Fibroblast of lung (primary cell): ENCODE measurements around the gene BMP6. TPM values are rescaled to one million over a fixed set of nuclear protein-coding genes. Genes with fewer than 3 reads are reported as not detected.

Source experiments
- DNase-seq, 2 donors: peaks; one replicate each; pipeline versions ENCODE4 v3.0.0 to v3.0.0-alpha.2; 2010; ENCODE audit warnings: low read depth in 2 of 2
- H2AFZ ChIP-seq: 2 replicates; pipeline ENCODE4 v1.5.1; 2012; ENCODE audit warnings: low read length, control low read depth, inconsistent platforms
- H3K27ac ChIP-seq: 2 replicates; pipeline ENCODE4 v1.5.1; 2011; ENCODE audit warnings: low read length, control low read depth; ENCODE audit not compliant: insufficient read depth
- H3K27me3 ChIP-seq: 2 replicates; pipeline ENCODE4 v1.5.1; 2011; ENCODE audit warnings: mild to moderate bottlenecking, low read length; ENCODE audit not compliant: control insufficient read depth, insufficient read depth
- H3K36me3 ChIP-seq: 2 replicates; pipeline ENCODE4 v1.5.1; 2011; ENCODE audit warnings: low read length; ENCODE audit not compliant: control insufficient read depth, insufficient read depth
- H3K4me1 ChIP-seq: 2 replicates; pipeline ENCODE4 v1.5.1; 2011; ENCODE audit warnings: low read length; ENCODE audit not compliant: control insufficient read depth, insufficient read depth; ENCODE audit errors: extremely low read depth
- H3K4me2 ChIP-seq: 2 replicates; pipeline ENCODE4 v1.5.1; 2011; ENCODE audit warnings: low read length, control low read depth; ENCODE audit not compliant: insufficient read depth; ENCODE audit errors: extremely low read depth
- H3K4me3 ChIP-seq, 4 experiments: fragments of 200-600 bp in 1 of 4; sonication (generic) in 1 of 4; replicated peaks in 1 of 4; 2 replicates each; pipeline ENCODE4 v1.5.1; 2011 to 2016; ENCODE audit warnings: low read length in 4 of 4, low read depth in 3 of 4, mild to moderate bottlenecking in 3 of 4, control low read depth in 2 of 4, inconsistent platforms in 1 of 4, mixed read lengths in 1 of 4; ENCODE audit not compliant: insufficient read depth in 1 of 4; ENCODE audit errors: control extremely low read depth in 1 of 4
- H3K79me2 ChIP-seq: 2 replicates; pipeline ENCODE4 v1.5.1; 2012; ENCODE audit warnings: mild to moderate bottlenecking, low read length, inconsistent platforms; ENCODE audit not compliant: control insufficient read depth, insufficient read depth
- H3K9ac ChIP-seq: 2 replicates; pipeline ENCODE4 v1.5.1; 2011; ENCODE audit warnings: mild to moderate bottlenecking, low read length, control low read depth; ENCODE audit not compliant: insufficient read depth
- H3K9me3 ChIP-seq: 2 replicates; pipeline ENCODE4 v1.5.1; 2012; ENCODE audit warnings: low read depth, low read length; ENCODE audit not compliant: control insufficient read depth, insufficient read depth
- H4K20me1 ChIP-seq: 2 replicates; pipeline ENCODE4 v1.5.1; 2011; ENCODE audit warnings: low read length; ENCODE audit not compliant: control insufficient read depth, insufficient read depth; ENCODE audit errors: extremely low read depth
- EZH2 ChIP-seq: IDR thresholded peaks from 2 replicates; pipeline ENCODE4 v1.5.1; 2012; ENCODE audit warnings: low read length, control low read depth, mild to moderate bottlenecking; ENCODE audit errors: missing control alignments
- polyA plus RNA-seq, 2 donors: library from polyadenylated mRNA; depleted of rRNA in 1 of 2; stranded (reverse) in 1 of 2; unstranded in 1 of 2; fragments of >200 nt; gene quantifications; 2 replicates each; pipeline ENCODE4 v1.2.1, GENCODE V29; 2011 to 2012; ENCODE audit warnings: missing spikeins in 1 of 2
- total RNA-seq: library from RNA; depleted of rRNA; stranded (reverse); fragments of >200 nt; gene quantifications from 2 replicates; pipeline ENCODE4 v1.2.1, GENCODE V29; 2014
- TF ChIP-seq, protein P1 (sequence below), 2 donors: IDR thresholded peaks in 1 of 2; conservative IDR thresholded peaks in 1 of 2; 1 replicate in 1 of 2; 2 replicates in 1 of 2; pipeline ENCODE4 v1.5.1; 2011 to 2012; ENCODE audit warnings: low read length in 2 of 2, control low read depth in 1 of 2, inconsistent platforms in 1 of 2, low read depth in 1 of 2, mild to moderate bottlenecking in 1 of 2

BMP6 gene
- total and polyA plus RNA-seq, 2 donors (not counting 1 experiment from before 2014, with no cell fraction given): under 0.01 to 0.20 TPM

- H3K4me3 ChIP-seq: no peak overlapping the region
- H3K4me1 ChIP-seq: no peaks in the 10 kb centered on the region
- no peaks in the 10 kb centered on the region for H4K20me1 ChIP-seq
- no peaks in the 10 kb centered on the region for H3K9me3 ChIP-seq
- H3K9ac ChIP-seq: no peak overlapping the region
- H3K27ac ChIP-seq: no peak overlapping the region
- no peak overlapping the region for H2AFZ ChIP-seq
- TF ChIP-seq, protein P1, sequence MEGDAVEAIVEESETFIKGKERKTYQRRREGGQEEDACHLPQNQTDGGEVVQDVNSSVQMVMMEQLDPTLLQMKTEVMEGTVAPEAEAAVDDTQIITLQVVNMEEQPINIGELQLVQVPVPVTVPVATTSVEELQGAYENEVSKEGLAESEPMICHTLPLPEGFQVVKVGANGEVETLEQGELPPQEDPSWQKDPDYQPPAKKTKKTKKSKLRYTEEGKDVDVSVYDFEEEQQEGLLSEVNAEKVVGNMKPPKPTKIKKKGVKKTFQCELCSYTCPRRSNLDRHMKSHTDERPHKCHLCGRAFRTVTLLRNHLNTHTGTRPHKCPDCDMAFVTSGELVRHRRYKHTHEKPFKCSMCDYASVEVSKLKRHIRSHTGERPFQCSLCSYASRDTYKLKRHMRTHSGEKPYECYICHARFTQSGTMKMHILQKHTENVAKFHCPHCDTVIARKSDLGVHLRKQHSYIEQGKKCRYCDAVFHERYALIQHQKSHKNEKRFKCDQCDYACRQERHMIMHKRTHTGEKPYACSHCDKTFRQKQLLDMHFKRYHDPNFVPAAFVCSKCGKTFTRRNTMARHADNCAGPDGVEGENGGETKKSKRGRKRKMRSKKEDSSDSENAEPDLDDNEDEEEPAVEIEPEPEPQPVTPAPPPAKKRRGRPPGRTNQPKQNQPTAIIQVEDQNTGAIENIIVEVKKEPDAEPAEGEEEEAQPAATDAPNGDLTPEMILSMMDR (conservative IDR thresholded peaks at IDR 0.05 in 1 of 2, IDR thresholded peaks at IDR 0.05 in 1 of 2; ENCODE audit: low read depth in 1 of 2, low read length in 2 of 2): no peak
- TF ChIP-seq EZH2: no peak
- H3K36me3 ChIP-seq: no peaks in the 10 kb centered on the region
- DNase-seq: peak in 1 of 2 donors; percentile 71
- H3K4me2 ChIP-seq: no peak overlapping the region
- H3K79me2 ChIP-seq: no peaks in the 10 kb centered on the region
- H3K27me3 ChIP-seq: peaks cover 2% of the 10 kb centered on the region
Observed at GRCh38 chr6:7691675-7692452, 34.0 kb upstream of the BMP6 start.

DNA sequence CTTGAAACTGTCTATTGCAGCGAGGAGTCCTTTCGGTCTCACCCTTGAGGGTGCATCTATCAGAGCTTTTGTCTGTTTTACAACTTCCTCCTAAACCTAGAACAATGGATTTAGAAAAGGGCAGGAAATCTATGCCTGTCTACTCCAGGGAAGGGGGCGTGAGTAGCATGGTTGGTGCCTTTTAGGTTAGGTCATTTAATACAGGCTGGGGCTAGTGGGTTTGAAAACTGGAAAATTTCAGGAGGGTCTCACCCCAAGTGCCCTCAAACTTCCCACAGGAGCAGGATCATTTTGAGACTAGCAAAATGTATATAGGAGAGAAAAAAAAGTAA, 33.5 kb upstream of the BMP6 start:
- Histone ChIP-seq H3K4me1 (no peaks in the 10 kb centered on the region), H4K20me1 (no peaks in the 10 kb centered on the region), H3K4me3 (no peak overlapping the region), H2AFZ (no peak overlapping the region), H3K4me2 (no peak overlapping the region), H3K79me2 (no peaks in the 10 kb centered on the region), H3K27ac (no peak overlapping the region), H3K36me3 (no peaks in the 10 kb centered on the region), H3K9me3 (no peaks in the 10 kb centered on the region), H3K27me3 (peaks cover 2% of the 10 kb centered on the region), H3K9ac (no peak overlapping the region)
- TF ChIP-seq EZH2: no peak
- TF ChIP-seq, protein P1 (conservative IDR thresholded peaks at IDR 0.05 in 1 of 2, IDR thresholded peaks at IDR 0.05 in 1 of 2; ENCODE audit: low read depth in 1 of 2, low read length in 2 of 2): no peak
- no peak for DNase-seq

- Histone ChIP-seq H4K20me1 (no peaks in the 10 kb centered on the region), H3K9ac (no peak overlapping the region), H3K36me3 (no peaks in the 10 kb centered on the region), H3K4me3 (no peak overlapping the region), H3K4me2 (no peak overlapping the region), H3K9me3 (no peaks in the 10 kb centered on the region), H2AFZ (no peak overlapping the region), H3K27me3 (no peaks in the 10 kb centered on the region), H3K79me2 (no peaks in the 10 kb centered on the region), H3K4me1 (peaks cover 2% of the 10 kb centered on the region), H3K27ac (no peak overlapping the region)
- DNase-seq: no peak
- TF ChIP-seq EZH2: no peak
- TF ChIP-seq, protein P1 (conservative IDR thresholded peaks at IDR 0.05 in 1 of 2, IDR thresholded peaks at IDR 0.05 in 1 of 2; ENCODE audit: low read depth in 1 of 2, low read length in 2 of 2): no peak
Observed at GRCh38 chr6:7693827-7694226, 32.1 kb upstream of the BMP6 start.
